SH-SY5Y (cell line): Measurements from ENCODE around the gene SLC24A3.

Experiments
- GATA2 ChIP-seq: IDR thresholded peaks from 2 replicates; pipeline ENCODE4 v1.6.1; 2011; ENCODE audit warnings: mild to moderate bottlenecking, low read depth, low read length
- GATA3 ChIP-seq: IDR thresholded peaks from 2 replicates; pipeline ENCODE4 v1.6.1; 2011; ENCODE audit warnings: low read depth, mild to moderate bottlenecking, low read length, moderate library complexity

DNA sequence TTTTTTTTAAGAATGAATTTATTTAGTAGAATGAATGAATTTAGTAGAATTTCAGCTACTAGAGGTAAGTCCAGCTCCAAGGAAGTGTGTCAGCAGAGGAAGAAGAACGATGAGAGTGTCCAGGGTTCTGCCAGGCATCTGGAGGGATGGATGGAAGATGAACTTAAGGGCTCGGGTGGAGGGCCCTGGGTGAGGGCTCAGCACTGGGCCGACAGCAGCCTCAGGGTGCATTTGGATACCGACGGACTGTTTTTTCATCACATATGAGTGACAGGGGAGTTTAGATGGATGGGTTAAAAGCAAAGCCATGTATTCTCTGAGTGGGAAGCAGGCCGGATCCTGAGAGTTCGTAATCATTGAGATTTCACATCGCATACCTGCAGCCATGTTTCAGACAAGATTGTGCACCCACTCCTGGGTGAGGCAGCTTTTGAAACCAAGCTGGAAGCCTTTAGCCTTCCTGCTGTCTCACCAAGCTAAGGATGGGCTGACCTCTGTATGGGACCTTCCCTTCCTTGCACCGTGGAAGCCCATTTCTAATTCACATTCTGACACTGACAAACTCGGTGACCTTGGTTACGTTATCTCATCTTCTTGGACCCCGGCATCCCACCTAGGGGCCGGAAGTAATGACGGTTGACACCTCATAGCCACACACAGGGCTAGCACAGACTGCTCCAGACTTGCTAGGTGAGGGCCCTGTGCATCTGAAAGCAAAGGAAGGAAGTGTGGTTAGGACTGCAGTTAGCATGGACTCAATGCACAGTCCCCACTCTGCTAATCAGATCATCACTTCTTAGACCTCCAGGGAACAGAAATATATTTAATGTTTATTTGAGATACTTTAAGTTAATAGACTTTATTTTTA, 228.5 kb downstream of the SLC24A3 start:
- TF ChIP-seq GATA2 = no peak
- no peak for TF ChIP-seq GATA3
